ENCODE data around the gene VSIG4.
"Not testable (repeated sequence)": the region's sequence is repeated elsewhere in the genome, so short reads cannot be mapped to it uniquely, and the experiment has no call there.

The VSIG4 gene, protein sequence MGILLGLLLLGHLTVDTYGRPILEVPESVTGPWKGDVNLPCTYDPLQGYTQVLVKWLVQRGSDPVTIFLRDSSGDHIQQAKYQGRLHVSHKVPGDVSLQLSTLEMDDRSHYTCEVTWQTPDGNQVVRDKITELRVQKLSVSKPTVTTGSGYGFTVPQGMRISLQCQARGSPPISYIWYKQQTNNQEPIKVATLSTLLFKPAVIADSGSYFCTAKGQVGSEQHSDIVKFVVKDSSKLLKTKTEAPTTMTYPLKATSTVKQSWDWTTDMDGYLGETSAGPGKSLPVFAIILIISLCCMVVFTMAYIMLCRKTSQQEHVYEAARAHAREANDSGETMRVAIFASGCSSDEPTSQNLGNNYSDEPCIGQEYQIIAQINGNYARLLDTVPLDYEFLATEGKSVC

DNA sequence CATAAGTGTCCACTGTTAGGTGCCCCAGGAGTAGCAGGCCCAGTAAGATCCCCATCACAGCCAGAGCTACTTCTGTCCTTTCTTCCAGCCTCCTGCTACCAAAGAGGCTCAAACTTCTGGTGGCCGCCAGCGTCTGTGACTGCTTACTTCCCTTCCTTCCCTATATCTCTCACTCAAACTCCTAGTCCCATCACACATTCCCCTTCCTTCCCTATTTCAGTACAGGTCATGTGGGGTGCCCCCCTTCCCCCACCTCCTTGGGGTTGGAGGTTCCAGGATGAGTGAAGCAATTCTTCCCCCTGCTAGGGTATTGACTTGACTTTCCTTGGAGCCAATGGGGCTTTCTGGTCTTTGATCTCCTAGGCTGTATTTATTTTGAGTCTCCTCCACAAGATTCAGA, at the start of gene VSIG4:
Gene VSIG4, minus strand, starts transcription at position 137 of the 400 bp plus-strand sequence. Its CDS starts 82 bp downstream, at position 55.
- no peak for DNase-seq

DNA sequence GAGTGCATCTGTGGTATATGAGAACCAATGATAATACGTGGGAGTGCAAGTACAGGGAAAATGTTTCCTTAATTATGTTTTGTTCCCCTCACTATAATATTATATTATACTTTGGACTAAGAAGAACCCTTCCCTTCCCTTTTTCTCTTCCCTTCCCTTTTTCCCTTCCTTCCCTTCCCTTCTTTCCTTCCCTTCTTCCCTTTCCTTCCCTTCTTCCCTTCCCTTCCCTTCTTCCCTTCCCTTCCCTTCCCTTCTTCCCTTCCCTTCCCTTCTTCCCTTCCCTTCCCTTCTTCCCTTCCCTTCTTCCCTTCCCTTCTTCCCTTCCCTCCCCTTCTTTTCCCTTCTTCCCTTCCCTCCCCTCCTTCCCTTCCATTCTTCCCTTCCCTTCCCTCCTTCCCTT, 36.9 kb upstream of the VSIG4 start:
- no peak for DNase-seq

DNA sequence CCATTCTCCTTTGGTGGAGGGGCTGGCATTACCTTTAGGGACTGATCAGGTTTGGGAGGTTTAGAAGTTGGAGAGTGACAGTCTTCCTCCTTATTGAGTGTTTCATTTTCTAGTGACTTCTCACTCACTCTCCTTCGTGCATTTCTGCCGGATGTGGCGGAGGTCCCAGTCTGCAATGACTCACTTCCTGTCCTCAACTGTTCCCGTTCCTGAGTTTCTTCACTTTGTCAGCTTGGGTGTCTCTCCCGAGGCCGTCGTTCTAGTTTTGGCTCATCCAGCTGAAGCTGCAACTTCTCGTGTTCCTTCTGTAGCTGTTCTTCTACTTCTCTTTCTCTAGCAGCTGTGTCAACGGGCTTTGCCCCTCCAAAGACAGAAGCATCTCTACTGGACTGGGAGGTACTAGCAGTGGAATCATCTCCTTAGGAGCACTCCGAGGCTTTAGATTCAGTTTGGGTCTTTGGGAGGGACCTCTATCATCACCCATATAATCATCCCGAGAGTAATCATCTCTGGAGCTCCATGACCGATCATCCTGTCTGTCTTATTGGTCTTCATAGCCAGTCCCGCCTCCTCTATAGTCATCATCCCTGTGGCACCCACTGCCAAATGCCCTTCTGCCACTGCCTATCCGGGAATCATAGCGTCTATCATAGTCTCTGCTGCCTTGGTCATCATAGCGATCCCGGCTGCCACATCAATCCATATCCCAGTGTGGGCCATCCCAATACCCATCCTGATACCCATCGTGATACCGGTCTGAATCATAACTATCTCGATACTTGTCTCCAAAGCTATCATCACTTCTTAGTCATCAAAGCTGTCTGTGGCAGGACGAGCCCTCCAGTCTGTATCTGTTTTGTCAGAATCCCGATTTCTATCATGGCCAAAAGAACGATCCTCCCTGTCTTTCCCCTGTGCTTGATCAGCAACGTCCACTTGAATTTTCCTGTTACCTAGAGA, 35.3 kb upstream of the VSIG4 start:
- DNase-seq = no peak

DNA sequence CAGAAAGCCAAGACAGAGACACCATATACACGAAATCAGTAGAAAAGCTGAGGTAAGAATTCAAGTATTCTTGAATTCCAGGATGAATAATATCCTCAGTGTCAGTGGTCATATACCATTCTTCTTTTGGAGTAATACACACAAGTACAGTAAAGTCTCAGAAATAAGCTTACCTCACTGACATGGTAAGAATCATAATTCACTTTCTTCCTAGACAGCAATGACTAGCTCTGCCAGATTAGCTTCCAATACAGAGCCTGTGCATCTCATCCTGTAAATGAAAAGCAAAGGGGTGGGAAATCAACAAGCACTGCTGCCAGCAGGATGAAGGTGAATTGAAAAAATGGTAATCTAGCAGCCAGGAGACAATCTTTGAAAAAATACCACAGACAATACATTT, 31.2 kb upstream of the VSIG4 start:
- no peak for DNase-seq

DNA sequence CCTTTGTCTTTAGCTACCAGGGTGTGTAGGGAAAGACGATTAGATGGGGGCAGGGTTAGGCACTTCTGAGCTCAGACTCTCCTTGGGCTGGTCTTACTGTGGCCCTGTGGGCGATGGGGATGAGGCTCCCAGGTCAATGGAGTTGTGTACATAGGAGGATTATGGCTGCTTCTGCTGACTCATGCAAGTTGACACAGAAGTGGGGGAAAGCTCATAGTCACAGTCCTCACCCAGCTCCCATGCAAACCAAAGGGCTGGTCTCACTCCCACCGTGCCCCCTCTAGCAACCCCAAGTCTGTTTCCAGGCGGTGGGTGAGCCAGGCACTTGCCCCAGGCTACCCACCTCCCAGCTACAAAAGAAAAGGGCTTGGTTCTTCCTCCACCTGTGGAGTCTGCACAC, 24.4 kb upstream of the VSIG4 start:
- DNase-seq = no peak

DNA sequence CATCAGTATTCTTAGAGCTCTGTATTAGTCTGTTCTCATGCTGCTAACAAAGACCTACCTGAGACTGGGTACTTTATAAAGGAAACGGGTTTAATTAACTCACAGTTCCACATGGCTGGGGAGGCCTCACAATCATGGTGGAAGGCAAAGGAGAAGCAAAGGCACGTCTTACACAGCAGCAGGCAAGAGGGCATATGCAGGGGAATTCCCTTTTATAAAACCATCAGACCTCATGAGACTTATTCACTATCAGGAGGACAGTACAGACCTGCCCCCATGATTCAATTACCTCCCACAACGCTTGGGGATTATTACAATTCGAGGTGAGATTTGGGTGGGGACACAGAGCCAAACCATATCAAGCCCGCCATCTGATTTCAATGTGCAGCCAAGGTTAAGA, 17.1 kb upstream of the VSIG4 start:
- DNase-seq = not testable (repeated sequence)

DNA sequence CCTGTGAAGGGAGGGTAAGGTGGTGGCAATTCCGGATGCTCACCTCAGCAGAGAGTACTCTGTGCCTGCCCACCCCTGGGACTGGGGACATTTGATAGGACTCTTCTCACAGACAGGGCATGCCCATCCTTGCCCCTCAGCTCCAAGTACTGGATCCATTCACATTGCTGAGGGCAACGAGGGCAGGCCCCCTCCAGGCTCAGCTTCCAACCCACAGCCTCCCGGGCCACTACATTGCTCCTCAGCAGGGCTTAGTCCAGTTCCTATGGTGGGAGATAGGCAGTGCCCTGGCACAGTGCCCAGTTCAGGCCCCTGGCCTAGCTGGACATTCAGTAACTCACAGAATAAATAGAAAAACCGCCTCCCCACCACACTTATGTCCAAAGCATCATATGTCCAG, 15.1 kb upstream of the VSIG4 start:
- no peak for DNase-seq

DNA sequence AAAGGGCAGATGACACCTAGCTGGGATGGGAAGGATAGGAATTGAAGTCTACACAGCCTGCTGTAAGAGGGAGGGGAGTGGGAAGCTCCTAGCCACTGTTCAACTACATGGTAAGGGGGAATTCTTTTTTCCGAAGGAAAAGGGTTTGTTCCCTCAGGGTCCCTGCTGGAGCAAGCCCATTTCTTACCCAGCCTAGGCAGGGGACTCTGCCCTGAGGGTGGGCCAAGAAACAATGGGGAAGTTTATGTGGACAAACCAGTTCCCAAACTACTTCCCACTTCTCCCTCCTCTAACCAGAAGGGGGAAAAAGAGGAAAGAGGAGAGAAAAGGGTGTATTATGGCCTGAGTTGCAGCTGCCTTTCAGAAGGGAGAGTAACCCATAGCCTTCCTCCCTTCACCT, 13.5 kb upstream of the VSIG4 start:
- no peak for DNase-seq

DNA sequence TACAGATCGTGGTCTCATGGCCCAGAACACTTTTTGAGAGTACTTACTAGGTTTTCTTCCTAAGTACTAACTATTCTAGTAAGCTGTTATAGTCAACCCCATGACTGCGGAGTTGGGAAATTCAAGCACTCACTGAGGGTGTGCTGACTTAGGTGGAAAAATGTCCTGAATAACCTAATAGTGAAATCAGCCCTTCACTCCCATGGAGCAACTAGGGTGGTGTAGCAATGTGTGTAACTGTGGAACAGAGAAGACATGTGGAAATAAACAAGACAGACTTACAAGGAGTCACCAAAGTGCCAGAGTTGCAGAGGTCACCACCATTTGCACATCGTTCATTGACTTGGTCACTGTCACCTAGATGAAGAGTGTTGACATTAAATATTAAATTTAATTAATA, 12.1 kb upstream of the VSIG4 start:
- DNase-seq = no peak

DNA sequence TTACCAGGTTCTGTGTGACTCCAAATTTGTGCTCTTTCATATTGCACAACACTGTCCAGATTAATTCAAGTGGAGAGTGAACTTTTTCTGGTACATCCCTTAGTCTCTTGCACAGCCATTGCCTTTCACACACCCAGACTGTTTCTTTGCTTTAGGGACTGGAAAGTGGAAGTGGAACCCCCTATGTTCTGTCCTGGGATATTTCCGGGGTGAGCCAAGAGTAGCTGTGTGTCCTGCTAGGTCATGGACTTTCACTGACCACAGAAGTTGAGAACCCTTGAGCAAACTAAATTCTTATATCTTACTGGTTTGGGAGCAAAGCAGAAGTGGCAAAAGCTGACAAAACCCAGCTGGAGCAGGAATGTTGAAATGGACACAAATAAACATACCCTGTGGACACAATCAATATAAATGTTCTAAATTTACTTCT, 10.3 kb upstream of the VSIG4 start:
- DNase-seq = no peak

DNA sequence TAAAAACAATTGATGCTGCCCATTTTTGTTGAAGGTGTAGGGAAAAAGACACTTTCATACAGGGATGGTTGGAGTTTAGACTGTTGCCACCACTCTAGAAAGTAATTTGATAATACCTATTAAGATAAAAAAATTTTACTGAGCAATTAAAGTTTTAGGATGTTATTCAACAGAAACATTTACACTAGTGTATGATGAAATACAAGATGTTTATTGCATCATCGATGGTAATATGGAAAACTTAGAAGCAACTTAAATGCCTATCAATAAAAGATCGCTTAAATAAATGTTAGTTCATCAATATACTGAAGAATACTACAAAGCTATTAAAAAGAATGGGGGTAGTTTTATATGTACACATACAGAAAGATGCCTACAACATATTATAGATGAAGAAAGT, 9.2 kb upstream of the VSIG4 start:
- DNase-seq = no peak

DNA sequence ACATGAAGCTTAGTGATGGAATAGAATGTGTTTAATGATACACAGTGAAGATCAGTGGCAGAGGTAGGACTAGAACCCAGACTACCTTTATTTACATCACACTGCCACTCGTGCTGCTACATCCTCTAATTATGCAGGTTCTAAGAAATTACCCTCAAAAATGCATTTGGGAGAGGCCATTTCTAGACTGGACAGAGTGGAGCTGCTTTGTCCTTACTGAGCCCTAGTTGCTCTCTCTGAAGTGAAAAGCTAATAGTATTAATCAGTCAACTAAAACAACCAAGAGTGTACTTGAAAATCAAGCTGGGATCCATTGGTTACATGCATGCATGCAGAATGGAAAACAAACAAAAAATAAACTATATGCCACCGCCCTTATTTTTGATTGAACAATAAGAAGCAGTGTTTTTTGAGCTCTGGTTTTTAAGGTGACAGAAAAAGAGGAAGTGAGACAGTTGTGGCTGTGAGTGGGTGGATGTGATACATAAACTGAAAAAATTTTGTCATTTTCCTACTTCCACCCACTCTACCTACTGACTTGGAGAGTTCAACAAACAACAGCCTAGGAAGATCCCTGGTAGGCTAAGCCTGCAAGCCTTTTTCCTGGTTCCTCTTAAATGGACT, 6.8 kb upstream of the VSIG4 start:
- no peak for DNase-seq

DNA sequence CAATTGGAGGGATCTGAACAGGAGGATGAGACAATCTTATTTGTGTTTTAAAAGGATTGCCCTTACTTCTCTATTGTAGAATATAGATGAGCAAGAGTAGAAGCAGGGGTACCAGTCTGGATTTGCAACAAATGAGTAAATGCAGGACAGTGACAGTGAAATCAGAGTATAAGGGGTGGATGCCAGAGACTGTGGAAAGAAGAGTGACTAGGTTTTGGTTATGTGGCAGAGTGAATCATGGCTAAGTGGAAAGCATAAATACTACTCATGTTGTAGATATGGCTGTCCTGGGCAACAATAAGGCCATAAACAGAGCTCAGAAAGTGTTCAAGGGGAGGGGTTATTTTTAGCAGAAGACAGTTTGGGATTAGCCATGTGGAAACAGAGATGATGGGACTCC, 6.0 kb upstream of the VSIG4 start:
- no peak for DNase-seq

DNA sequence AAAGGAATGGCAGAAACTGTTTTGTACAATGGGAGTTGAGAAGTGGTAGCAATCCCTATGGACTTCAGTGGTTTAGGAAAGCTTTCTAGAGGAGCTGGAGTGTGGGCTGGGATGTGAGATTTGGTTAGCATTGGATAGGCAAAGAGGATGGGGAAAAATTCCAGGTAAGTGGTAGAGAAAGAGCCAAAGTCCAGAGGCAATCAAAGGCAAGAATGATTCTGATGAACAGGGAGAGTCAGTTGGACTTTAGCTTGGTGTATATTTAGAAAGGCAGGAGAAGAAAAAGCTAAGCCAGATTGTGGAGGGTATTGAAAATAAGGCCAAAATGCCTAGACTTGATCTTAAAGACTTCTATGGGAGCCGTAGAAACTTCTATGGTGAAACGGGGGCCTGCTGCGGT, 3.7 kb upstream of the VSIG4 start:
- no peak for DNase-seq

DNA sequence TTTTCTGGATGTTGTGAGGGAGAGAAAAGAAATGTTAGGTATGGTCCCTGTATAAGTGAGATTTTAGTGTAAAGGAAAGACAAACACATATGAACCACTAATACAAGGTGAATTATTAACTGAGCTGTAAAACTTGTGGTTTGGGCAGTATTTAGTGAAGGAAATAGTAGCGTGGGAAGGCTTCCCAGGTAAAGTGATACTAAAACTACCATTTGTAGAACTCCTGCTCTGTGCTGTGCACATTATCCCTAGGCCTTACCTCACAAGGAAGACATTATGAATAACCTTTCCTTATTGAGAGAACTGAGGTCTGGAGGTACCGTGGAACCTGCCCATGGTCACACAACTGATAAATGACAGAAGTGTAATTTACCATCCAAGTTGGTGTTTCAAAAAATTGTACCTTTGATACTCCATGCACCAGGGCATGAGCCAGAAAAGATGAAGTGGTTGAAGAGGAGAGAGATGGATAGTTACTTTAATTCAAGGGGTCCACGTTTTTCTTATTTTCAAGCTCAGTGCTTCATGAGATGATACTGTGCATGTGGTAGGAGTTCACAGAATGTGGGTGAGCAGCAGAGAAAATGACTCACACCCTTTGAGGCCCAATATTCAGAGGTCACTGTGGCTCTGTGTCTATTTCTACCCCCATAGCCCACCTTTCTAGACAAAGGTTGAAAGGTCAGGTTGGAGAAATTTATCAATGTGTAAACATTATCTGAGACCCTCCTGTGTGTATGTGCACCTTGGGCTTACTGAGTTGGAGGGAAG, 2.6 kb upstream of the VSIG4 start:
- DNase-seq = no peak

DNA sequence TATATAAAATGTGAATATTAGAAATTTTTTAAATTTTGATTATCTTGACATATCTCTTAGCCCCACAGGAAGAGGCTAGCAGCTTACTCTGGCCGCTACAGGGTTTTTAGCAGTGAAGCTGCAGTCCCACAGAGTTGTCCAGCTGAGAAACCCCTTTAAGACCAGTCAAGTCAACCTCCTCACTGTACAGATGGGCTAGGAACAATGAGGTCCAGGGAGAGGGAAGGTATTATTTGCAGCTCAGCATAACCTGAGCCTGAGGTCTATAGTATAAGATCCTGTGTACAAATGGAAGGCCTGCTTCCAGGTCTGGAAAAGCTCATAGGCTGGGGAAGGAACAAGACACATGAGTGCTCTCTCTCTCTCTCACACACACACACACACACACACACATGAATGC, 1.8 kb downstream of the VSIG4 start:
- no peak for DNase-seq

DNA sequence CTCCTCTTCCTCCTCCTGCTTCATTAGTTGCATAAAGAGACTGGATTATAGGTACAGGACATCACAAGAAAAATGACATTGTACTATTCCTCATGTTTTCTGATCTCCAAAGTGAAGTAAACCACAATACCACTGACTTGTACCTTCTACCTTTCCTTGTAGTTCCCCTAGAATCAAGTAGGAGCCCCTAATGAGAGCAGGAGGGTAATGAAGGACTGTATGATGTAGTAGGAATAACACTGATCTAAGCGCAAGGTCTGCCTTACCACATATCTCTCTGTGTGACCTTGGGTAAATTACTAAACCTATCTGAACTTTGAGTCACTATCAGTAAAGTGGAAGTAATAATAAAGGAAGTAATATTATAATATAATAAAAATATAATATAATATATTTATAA, 3.6 kb downstream of the VSIG4 start:
- DNase-seq = no peak

DNA sequence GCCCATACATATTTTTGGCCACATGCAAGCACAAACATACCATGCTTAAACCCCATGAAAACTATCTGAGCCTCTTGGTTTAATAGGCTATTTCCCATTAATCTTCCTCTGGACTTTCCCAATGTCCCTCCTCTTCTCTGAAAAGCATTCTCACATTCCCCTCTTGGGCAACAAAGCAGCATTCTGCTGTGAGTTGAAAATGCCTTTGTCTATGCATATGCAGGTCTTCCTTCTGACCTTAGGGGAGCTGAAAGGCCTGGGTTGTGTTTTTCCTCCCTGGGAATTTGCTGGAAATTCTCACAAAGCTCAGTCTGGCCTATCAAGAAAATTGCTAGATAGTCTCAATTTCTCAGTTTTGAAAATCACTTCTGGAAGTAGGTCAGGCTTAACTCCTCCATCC, 4.2 kb downstream of the VSIG4 start:
- no peak for DNase-seq

DNA sequence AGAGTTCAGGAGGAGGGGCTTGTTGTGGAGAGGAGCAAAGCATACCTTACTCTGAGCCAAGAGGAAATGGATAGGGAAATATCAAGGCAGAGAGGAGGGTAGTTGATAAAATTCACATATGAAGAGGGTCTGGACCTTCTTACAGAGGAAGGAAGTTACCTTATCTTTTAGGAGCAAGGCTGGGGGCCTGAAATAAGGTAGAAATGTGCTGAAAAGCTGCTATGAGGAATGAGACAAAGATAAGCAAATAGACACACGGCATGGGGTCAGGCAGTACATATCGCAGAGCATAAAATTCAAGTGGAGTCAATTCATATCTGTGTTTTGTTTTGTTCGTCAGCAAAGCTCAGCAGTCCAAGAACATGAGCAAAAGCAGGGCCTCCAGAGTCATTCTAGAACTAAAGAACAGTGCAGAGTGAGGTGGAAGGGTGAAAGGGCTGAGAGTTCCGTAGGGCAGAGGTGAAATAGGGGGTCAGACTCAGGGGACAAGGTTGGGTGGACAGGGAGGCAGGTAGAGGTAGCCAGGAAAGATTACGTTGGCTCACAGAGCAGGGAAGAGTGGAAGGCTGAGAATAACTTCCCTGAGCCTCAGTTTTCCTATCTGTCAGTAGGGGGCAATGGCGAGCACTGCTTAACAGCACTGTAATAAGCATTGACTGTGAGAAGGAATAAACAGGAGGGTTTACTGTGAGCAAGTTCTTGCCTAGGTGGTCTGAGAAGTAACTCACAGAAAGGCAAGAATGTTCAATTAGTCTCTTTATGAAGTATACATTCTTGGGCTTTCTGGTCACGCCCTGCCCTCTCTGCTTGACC, 9.2 kb downstream of the VSIG4 start:
- no peak for DNase-seq

DNA sequence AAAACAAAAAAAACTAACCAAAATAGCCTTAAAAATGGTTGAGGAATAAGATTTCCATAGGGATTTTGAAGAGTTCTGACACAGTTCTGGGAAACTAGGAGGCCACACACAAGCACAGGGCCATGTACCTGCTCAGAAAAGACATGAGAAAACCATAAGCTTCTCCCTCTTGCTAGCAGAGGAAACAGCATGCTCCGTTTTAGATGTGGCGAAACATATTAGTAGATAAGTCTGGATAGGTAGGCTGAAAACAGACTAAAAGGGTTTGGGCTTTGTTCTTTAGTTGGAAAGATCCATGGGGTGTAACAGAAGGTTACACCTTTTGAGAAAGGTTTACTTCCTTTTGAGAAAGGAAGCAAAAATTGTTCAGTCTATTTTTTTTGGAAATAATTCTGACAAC, 10.9 kb downstream of the VSIG4 start:
- DNase-seq = no peak

DNA sequence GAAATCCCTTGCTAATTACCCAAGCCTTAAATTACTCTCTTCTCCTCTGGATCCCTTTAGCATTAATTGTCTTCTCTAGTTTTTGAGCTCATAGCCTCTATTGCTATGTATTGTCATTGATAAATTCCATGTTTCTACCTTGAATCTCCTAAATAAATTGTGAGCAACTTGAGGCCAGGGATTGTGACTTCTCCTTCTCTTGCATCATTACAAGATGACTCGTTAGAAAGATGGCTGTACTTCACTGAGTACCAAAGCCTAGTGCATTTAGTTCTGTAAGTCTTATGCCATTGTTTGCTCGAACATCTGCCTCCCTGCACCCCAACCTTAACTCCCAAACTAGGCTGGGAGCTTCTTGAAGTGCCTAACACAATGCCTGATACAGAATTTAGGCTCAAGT, 15.3 kb downstream of the VSIG4 start:
- DNase-seq = no peak

DNA sequence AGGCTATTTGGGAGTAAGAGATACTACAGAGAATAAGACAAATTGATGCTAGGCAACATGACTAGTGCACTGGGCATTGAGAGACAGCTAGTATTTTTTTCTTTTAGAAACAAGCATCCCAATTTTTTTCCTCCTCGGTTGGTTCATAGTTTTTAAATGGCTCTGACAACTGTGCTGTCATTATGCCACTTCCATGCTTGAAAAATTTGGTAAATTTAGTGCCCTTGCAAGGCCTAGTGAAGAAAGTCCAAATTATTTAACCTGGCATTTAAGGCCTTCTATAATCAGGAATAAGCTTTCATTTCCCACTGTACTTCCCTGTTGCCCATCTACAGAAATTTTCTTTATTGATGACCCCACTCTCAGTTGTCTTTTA, 15.8 kb downstream of the VSIG4 start:
- DNase-seq = no peak
